Activated CD8-positive, alpha-beta memory T cell treated with anti-CD3 and anti-CD28 coated beads, Interleukin-2, amount 10 ng/mL, durations not matched to agents 7 days and 5 days (primary cell): Measurements from ENCODE around the gene SLC44A3. TPM values are rescaled to one million over a fixed set of nuclear protein-coding genes. Genes with fewer than 3 reads are reported as not detected.
"Not testable (repeated sequence)": the region's sequence is repeated elsewhere in the genome, so short reads cannot be mapped to it uniquely, and the experiment has no call there.

Experiments used
- ATAC-seq: fragments of 150-1000 bp; cut with Tn5 transposase; one replicate; pipeline ENCODE4 v1.10.0; 2021; ENCODE audit warnings: moderate library complexity
- CTCF ChIA-PET: fragments of 350-600 bp; sonication (Branson Sonifier 250); formaldehyde crosslinking; loops from one replicate; lab custom pipeline; 2021; ENCODE audit warnings: antibody characterized with exemption; lab: Charles Lee
- DNase-seq: peaks from one replicate; pipeline ENCODE4 v3.0.0-alpha.2; 2020
- H3K27ac Mint-ChIP-seq: one replicate; pipeline ENCODE4 v1.8.0; 2021; ENCODE audit warnings: mild to moderate bottlenecking, mixed read lengths
- H3K27me3 Mint-ChIP-seq: one replicate; pipeline ENCODE4 v1.8.0; 2021; ENCODE audit warnings: mixed read lengths
- H3K36me3 Mint-ChIP-seq: one replicate; pipeline ENCODE4 v1.8.0; 2021; ENCODE audit warnings: mild to moderate bottlenecking, mixed read lengths
- H3K4me1 Mint-ChIP-seq: one replicate; pipeline ENCODE4 v1.8.0; 2021; ENCODE audit warnings: mixed read lengths
- H3K4me3 Mint-ChIP-seq: one replicate; pipeline ENCODE4 v1.8.0; 2021; ENCODE audit warnings: mild to moderate bottlenecking, moderate library complexity, mixed read lengths
- H3K9me3 Mint-ChIP-seq: one replicate; pipeline ENCODE4 v1.8.0; 2022; ENCODE audit warnings: low read depth, mixed read lengths
- total RNA-seq, 2 experiments: library from RNA; stranded (reverse); gene quantifications; one replicate each; pipeline ENCODE4 v1.2.3, GENCODE V29; 2021

Gene SLC44A3
- total RNA-seq, 2 experiments from 2014 or later: not detected

DNA sequence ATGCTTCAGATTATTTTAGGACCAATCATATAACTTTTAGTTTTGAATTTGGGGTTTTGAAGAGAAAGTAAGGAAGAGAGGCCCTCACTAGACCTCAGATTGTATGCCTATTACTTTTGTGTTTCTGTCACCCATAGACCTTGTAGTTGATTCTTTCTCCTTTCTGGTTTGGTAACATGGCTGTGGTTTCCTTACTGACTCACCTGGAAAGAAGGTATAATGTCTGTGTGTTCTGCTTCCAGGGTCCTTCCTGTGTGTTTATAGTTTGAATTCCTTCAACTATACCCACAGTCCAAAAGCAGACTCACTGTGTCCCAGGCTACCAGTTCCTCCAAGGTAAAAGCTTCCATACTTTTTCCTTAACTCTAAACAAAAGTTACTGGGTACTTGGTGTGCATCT is 8.1 kb downstream of the SLC44A3 start:
- no peaks in the 10 kb centered on the region for H3K9me3 Mint-ChIP-seq
- CTCF ChIA-PET: no interaction called here
- ATAC-seq (no peak), DNase-seq (no peak)
- peaks cover 48% of the 10 kb centered on the region for H3K27me3 Mint-ChIP-seq
- H3K4me1 Mint-ChIP-seq: peaks cover 2% of the 10 kb centered on the region
- H3K36me3 Mint-ChIP-seq: no peaks in the 10 kb centered on the region
- no peak overlapping the region for H3K27ac Mint-ChIP-seq
- H3K4me3 Mint-ChIP-seq: no peak overlapping the region

DNA sequence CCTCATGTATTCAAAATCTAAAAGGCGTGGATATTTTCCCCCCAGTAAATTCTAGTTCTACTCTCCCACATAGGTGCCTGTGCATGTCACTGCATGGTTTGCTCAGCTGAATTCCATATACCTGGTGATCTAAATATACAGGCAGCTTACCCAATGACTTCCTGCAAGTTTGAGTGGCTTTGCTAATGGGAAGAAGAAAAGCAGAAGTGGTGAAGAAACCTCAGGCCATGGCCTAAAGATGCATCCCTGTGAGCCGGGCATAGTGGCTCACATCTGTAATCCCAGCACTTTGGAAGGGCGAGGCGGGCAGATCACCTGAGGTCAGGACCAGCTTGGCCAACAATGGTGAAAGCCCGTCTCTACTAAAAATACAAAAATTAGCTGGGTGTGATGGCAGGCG is 11.5 kb downstream of the SLC44A3 start:
- H3K27me3 Mint-ChIP-seq: peaks cover 51% of the 10 kb centered on the region

DNA sequence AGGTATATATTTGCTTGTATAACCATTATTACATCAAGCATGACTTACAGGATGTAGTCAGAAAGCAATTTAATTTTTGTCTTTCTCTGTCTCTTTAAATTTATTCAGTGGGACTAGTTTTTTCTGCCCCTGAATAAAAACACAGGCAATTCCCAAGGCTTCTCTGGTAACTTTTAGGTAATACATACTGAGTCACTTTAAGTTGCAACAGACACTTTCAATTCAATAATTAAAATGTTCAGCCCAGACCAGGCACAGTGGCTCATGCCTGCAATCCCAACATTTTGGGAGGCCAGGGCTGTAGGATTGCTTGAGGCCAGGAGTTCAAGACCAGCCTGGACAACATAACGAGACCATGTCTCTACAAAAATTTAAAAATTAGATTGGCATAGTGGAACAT is 12.3 kb downstream of the SLC44A3 start:
- H3K27me3 Mint-ChIP-seq: peaks cover 51% of the 10 kb centered on the region
- no peaks in the 10 kb centered on the region for H3K4me1 Mint-ChIP-seq
- DNase-seq (no peak), ATAC-seq (no peak)
- no peaks in the 10 kb centered on the region for H3K36me3 Mint-ChIP-seq
- H3K27ac Mint-ChIP-seq: no peak overlapping the region
- no peak overlapping the region for H3K4me3 Mint-ChIP-seq
- H3K9me3 Mint-ChIP-seq: no peaks in the 10 kb centered on the region
- CTCF ChIA-PET: interaction anchor here (1.2 to 1.8 kb wide), 2 partner anchors 22 to 211 kb away, joined by 6 to 8 read pairs; no protein-coding TSS in a partner anchor

More for the DNA sequence above, 11.5 kb downstream of the SLC44A3 start:
- H3K36me3 Mint-ChIP-seq: no peaks in the 10 kb centered on the region
- no peaks in the 10 kb centered on the region for H3K4me1 Mint-ChIP-seq
- ATAC-seq (no peak), DNase-seq (no peak)
- CTCF ChIA-PET: interaction anchor here (1.5 to 2.0 kb wide), 2 partner anchors 10 to 212 kb away, joined by 4 to 5 read pairs; no protein-coding TSS in a partner anchor
- H3K27ac Mint-ChIP-seq: no peak overlapping the region
- H3K4me3 Mint-ChIP-seq: no peak overlapping the region
- no peaks in the 10 kb centered on the region for H3K9me3 Mint-ChIP-seq

DNA sequence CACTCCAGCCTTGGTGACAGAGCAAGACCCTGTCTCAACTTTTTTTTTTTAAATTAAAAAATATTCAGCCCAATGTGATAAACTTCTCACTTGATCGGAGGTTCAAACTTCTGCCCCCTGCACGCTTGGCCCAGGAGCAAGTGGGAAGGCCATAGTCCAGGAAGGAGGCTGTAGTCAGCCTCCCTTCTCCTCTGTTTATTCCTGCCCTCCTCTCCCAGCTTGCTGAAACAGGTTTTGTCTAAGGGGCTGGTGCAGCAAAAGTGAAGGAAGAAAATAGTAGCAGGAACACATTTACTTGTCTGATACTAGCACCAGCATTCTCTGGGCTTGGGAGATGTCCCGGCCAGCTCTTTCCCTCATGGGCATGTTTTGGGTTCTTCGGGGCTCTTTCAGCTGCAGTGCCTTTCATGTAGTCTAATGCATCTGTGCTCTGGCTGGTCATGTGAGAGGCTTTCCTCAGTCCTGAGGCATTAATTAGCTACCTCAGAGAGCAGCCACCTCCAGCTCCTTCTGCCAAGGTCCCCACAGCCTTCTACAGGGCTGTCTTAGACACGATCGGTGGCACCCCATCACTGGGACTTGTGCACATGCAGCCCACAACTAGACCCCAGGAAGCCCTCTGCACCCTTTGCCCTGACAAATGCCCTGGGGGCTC is 12.9 kb downstream of the SLC44A3 start:
- CTCF ChIA-PET: interaction anchor here (1.2 to 1.8 kb wide), 4 partner anchors 21 to 212 kb away, joined by 3 to 8 read pairs (median 4); no protein-coding TSS in a partner anchor
- Mint-ChIP-seq H3K9me3 (no peaks in the 10 kb centered on the region), H3K4me3 (no peak overlapping the region), H3K4me1 (no peaks in the 10 kb centered on the region), H3K27ac (no peak overlapping the region), H3K27me3 (peaks cover 45% of the 10 kb centered on the region), H3K36me3 (no peaks in the 10 kb centered on the region)
- no peak for DNase-seq
- ATAC-seq: no peak

DNA sequence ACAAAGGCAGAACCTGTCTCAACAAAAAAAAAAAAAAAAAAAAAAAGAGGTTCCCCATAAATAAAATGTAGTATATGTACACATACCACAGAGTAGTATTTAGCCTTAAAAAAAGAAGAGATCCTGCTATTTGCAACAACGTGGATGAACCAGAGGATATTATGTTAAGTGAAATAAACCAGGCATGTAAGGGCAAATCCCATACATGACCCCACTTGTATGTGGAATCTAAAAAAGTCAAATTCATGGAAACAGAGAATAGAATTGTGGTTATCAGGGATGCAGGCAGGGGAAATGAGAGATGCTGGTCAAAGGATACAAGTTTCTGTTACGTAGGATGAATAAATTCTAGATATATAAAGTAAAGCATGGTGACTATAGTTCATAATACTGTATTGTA is 16.7 kb downstream of the SLC44A3 start:
- Mint-ChIP-seq H3K27ac (no peak overlapping the region), H3K27me3 (peaks cover 34% of the 10 kb centered on the region), H3K36me3 (no peaks in the 10 kb centered on the region), H3K9me3 (no peaks in the 10 kb centered on the region), H3K4me3 (no peak overlapping the region), H3K4me1 (no peaks in the 10 kb centered on the region)
- CTCF ChIA-PET: interaction anchor here (0.6 kb wide), 1 partner anchor 1201 kb away, joined by 4 read pairs; no protein-coding TSS in a partner anchor
- DNase-seq (no peak), ATAC-seq (no peak)

DNA sequence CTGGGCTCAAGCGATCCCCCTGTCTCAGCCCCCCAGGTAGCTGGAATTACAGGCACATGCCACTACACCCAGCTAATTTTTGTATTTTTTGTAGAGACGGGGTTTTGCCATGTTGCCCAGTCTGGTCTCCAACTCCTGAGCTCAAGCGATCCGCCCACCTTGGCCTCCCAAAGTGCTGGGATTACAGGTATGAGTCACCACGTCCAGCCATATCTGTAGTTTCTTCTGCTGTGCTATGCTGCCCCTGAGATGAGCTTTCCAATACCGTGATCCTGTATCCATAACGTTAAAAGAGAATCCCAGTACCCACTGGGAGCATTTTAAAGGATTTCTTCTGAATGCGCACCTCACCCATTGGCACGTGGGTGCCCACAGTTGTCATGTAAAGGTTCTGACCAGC is 20.2 kb downstream of the SLC44A3 start:
- ATAC-seq, DNase-seq, H3K27ac Mint-ChIP-seq, CTCF ChIA-PET, H3K4me1 Mint-ChIP-seq, H3K36me3 Mint-ChIP-seq, H3K4me3 Mint-ChIP-seq, H3K9me3 Mint-ChIP-seq: not testable (repeated sequence)
- peaks cover 21% of the 10 kb centered on the region for H3K27me3 Mint-ChIP-seq

DNA sequence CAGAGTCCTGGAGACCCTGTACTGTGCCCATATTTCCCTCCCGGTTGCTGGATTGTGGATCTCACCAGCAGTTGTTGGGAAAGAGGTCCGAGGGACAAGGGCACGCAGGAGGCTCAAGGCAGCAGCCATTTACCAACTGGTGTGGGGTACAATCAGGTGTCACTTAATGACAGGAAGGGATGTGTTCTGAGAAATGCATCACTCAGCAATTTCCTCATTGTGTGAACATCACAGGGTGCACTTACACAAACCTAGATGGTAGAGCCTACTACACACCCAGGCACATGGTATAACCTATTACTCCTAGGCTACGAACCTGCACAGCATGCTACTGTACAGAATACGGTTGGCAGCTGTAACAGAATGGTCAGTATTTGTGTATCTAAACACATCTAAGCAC is 20.7 kb downstream of the SLC44A3 start:
- Mint-ChIP-seq H3K4me3 (no peak overlapping the region), H3K36me3 (no peaks in the 10 kb centered on the region), H3K4me1 (no peaks in the 10 kb centered on the region), H3K9me3 (no peaks in the 10 kb centered on the region), H3K27me3 (peaks cover 17% of the 10 kb centered on the region), H3K27ac (no peak overlapping the region)
- CTCF ChIA-PET: no interaction called here
- DNase-seq (no peak), ATAC-seq (no peak)

DNA sequence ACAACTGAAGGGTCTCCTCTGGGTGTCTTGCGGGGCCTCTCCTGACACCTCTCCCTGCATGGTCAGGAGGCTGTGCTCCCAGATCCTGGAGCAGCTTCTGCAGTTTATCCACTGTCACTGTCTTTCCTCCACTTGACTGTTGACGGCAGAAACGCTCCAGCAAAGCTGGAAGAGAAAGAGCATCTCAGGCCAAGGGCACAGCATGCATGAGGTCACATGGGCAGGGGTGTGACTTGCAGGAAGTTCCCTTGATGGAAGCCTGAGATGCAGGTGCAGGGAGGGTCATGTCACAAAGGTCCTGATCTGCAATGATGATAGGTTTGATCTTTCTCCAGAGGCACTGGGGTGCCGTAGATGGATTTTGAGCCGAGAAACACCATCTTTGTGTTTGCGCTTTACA is 23.3 kb downstream of the SLC44A3 start:
- no peak overlapping the region for H3K4me3 Mint-ChIP-seq
- H3K9me3 Mint-ChIP-seq: no peaks in the 10 kb centered on the region
- no peak overlapping the region for H3K27ac Mint-ChIP-seq
- no peak for ATAC-seq
- peaks cover 9% of the 10 kb centered on the region for H3K27me3 Mint-ChIP-seq
- DNase-seq: no peak
- no peaks in the 10 kb centered on the region for H3K36me3 Mint-ChIP-seq
- CTCF ChIA-PET: interaction anchor here (0.8 kb wide), 1 partner anchor 11 kb away, joined by 3 read pairs; no protein-coding TSS in a partner anchor
- no peaks in the 10 kb centered on the region for H3K4me1 Mint-ChIP-seq

DNA sequence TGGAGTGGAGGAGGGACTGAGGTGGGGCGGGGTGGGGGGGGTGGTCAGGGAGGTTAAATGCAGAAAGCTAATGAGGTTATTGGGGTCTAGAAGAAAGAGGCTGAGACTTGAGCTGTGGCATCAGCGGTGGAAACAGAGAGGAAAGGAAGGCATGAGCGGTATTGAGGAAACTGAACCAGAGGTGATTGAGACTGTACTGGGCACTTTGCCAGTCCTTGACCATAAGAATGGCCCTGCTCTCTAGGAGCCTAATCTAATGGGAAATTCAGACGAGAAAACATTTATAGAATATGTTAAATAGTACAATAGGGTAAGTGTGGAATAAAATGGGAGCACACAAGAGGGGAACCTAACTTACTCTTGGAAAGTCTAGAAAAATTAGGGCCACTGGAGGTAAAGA is 23.7 kb downstream of the SLC44A3 start:
- Mint-ChIP-seq H3K4me3 (no peak overlapping the region), H3K36me3 (no peaks in the 10 kb centered on the region), H3K27me3 (peaks cover 9% of the 10 kb centered on the region), H3K27ac (no peak overlapping the region), H3K9me3 (no peaks in the 10 kb centered on the region), H3K4me1 (no peaks in the 10 kb centered on the region)
- DNase-seq (no peak), ATAC-seq (no peak)
- CTCF ChIA-PET: interaction anchor here (0.8 kb wide), 1 partner anchor 10 kb away, joined by 3 read pairs; no protein-coding TSS in a partner anchor

DNA sequence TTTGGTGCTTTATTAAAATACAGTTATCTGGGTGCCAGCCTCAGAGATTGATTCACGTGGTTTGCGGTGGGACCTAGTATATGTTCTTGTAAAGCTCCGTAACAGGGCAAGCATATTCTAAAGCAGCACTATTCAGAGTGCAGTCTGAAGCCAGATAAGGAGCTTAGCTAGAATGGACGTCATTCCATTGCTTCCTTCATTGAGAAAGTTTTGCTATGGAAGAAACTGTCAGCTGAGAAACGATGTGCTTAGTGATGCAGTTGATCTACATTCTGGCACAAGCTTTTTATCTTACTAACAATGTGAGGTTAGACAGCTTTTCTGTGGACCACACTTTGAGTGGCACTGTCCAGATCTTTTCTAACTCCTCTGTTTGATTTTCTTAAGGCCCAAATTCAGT is 26.2 kb downstream of the SLC44A3 start:
- CTCF ChIA-PET: no interaction called here
- H3K9me3 Mint-ChIP-seq: no peaks in the 10 kb centered on the region
- no peaks in the 10 kb centered on the region for H3K36me3 Mint-ChIP-seq
- DNase-seq (no peak), ATAC-seq (no peak)
- H3K27ac Mint-ChIP-seq: no peak overlapping the region
- no peak overlapping the region for H3K4me3 Mint-ChIP-seq
- H3K4me1 Mint-ChIP-seq: no peaks in the 10 kb centered on the region
- peaks cover 6% of the 10 kb centered on the region for H3K27me3 Mint-ChIP-seq

DNA sequence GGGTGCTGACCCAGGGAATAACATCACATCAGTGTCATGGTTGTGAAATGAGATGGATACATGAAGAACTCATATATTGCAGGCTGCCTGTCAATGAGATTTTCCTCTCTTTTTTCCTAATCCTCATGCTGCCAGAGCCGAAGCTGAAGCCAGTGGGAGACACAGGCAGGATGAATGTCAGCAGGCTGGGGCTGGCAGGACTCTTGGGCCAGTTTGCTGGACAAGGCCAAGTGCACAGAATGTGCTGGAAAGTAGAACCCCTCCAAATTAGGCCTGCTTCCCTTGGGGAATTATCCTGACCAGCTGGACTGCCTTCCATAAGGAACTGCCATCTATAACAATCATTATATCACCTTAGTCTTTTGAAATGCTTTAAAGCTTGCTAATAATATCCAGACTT is 31.4 kb downstream of the SLC44A3 start:
- H3K27ac Mint-ChIP-seq: no peak overlapping the region
- ATAC-seq (no peak), DNase-seq (no peak)
- H3K36me3 Mint-ChIP-seq: no peaks in the 10 kb centered on the region
- H3K9me3 Mint-ChIP-seq: no peaks in the 10 kb centered on the region
- no peak overlapping the region for H3K4me3 Mint-ChIP-seq
- H3K27me3 Mint-ChIP-seq: no peaks in the 10 kb centered on the region
- no peaks in the 10 kb centered on the region for H3K4me1 Mint-ChIP-seq
- CTCF ChIA-PET: interaction anchor here (6.4 to 7.7 kb wide), 2 partner anchors 189 to 193 kb away, joined by 62 to 115 read pairs; no protein-coding TSS in a partner anchor

DNA sequence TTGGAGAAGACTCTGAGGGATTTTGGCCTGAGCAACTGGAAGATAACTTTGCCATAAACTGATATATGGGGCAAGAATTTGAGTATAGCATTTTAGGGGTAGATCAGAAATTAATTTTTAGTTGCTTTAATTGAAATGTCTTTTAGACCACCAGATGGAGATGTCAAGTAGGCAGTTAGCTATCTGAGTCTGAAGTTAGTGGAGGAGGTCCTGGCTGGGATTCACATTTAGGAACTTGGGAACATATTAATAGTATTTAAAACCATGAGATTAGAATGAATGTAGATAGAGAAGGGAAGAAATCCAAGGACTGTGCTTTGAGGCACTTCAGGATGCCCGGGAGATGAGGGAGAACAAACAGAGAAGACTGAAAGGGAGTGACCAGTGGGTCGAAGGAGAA is 32.6 kb downstream of the SLC44A3 start:
- Mint-ChIP-seq H3K4me1 (no peaks in the 10 kb centered on the region), H3K27me3 (no peaks in the 10 kb centered on the region), H3K27ac (no peak overlapping the region), H3K36me3 (no peaks in the 10 kb centered on the region), H3K4me3 (no peak overlapping the region), H3K9me3 (no peaks in the 10 kb centered on the region)
- no peak for ATAC-seq
- DNase-seq: no peak
- CTCF ChIA-PET: interaction anchor here (2.4 to 7.7 kb wide), 3 partner anchors 188 to 220 kb away, joined by 9 to 115 read pairs (median 62); partner anchors contain the start of gene ALG14

DNA sequence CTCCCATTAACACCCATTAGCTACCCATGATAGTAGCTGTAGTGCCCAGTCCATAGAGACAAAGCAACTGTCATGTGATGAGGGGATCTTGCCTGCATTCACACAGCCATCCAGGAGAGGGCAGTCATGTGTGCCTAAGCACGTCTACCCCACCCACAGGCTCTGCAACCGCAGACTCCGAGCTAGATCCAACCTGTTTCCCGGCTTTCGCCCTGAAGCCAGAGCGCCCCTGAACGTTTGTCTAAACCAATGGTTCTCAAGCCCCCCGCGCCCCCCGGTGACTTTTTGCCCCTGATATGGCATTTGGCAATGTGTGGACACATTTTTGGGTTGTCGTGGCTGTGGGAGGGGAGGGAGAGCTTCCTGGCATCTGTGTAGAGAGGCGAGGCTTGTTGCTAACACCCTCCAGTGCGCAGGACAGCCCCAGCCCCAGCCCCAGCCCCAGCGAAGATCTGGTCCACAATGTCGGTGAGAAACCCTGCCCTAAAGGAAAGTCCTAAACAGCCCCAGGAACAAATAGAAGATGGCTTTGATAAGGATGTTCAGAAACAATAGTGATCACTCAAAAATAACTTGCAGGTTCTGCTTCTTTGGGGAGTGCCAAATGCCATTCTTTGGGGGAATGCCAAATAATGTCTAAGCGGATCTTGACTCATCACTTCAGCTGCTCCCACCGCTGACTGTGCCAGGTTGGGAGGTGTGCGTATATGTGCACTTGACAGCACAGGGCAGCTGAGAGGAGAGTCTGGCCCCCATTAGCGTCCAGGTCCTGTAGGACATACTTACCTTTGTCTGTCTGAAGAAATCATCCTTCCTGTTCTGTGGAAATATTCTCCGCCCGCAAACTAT is 34.5 kb downstream of the SLC44A3 start:
- peaks cover 4% of the 10 kb centered on the region for H3K27me3 Mint-ChIP-seq
- H3K27ac Mint-ChIP-seq: no peak overlapping the region
- peak; percentile 99 for ATAC-seq

More for the DNA sequence above, 34.5 kb downstream of the SLC44A3 start:
- peak; percentile 88 for DNase-seq
- Mint-ChIP-seq H3K9me3 (no peaks in the 10 kb centered on the region), H3K4me1 (no peaks in the 10 kb centered on the region), H3K36me3 (no peaks in the 10 kb centered on the region), H3K4me3 (no peak overlapping the region)
- CTCF ChIA-PET: interaction anchor here (0.6 to 7.7 kb wide), 36 partner anchors 10 to 1225 kb away, joined by 3 to 115 read pairs (median 3); partner anchors contain the start of genes ALG14, CNN3 and RWDD3
